Motor neuron (in vitro differentiated cells): ENCODE measurements around the gene DAD1. TPM values are rescaled to one million over a fixed set of nuclear protein-coding genes. Genes with fewer than 3 reads are reported as not detected.
"Not testable (repeated sequence)": the region's sequence is repeated elsewhere in the genome, so short reads cannot be mapped to it uniquely, and the experiment has no call there.

Source experiments
- ATAC-seq, 8 experiments: fragments of 200-7000 bp; cut with Tn5 transposase; replicated peaks in 6 of 8; 2 replicates each; pipeline ENCODE4 v1.8.0; 2021; ENCODE audit warnings: mild to moderate bottlenecking in 8 of 8, moderate library complexity in 8 of 8
- H3K27ac ChIP-seq, 2 donors: fragments of 250-450 bp; sonication (Bioruptor Pico); 2 replicates each; pipeline ENCODE4 v1.9.0; 2021; ENCODE audit warnings: antibody characterized with exemption in 2 of 2, mild to moderate bottlenecking in 2 of 2, moderate library complexity in 1 of 2
- H3K4me1 ChIP-seq, 2 donors: fragments of 250-450 bp; sonication (Bioruptor Pico); replicated peaks in 1 of 2; 2 replicates each; pipeline ENCODE4 v1.6.1; 2021; ENCODE audit warnings: antibody characterized with exemption in 2 of 2, mild to moderate bottlenecking in 2 of 2, moderate library complexity in 1 of 2
- H3K4me3 ChIP-seq, 5 donors: fragments of 250-450 bp; sonication (Bioruptor Pico); 2 replicates each; pipeline ENCODE4 v1.9.0; 2021; ENCODE audit warnings: antibody characterized with exemption in 5 of 5, mild to moderate bottlenecking in 5 of 5, moderate library complexity in 4 of 5
- WGBS, 10 experiments: fragments of 450-650 bp; shearing (Covaris generic); methylation state at CpG; one replicate each; pipeline ENCODE4 v1.0.0; 2022; 5-methylcytosine and 5-hydroxymethylcytosine counted together
- in situ Hi-C, 9 experiments: fragments of 400-800 bp; cut with MboI; loops; one replicate each; pipeline ENCODE4 v1.15.0; 2021; ENCODE audit warnings: low sequenced_read_pairs in 9 of 9, low pct_unique_long_range_greater_than_20kb in 2 of 9; ENCODE audit not compliant: unreplicated experiment in 9 of 9
- total RNA-seq, 8 experiments: library from RNA; unstranded; fragments of 300-600 nt; gene quantifications; 2 replicates each; pipeline versions ENCODE4 v1.2.3 to v1.2.4, GENCODE V29; 2022

DAD1 gene
- total RNA-seq, 8 experiments from 2014 or later = 156 to 485 (median 311) TPM

DNA sequence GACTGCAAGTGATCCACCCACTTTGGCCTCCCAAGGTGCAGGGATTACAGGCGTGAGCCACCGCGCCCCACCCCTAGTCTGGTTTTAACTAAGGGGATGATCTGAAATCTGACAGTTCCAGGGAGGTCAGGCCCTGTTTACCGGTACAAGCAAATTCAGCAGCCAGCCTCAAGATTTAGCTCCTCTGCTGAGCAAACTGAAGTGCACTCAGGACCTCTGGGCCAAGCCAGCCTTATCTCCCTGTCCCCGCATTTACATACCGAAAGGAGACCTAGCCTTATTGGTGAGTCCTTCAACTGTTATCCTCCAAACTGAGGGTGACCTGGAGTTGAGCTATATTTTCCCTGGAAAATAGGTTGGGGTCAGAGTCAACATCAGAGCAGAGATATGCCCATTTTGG, 8.2 kb upstream of the DAD1 start:
- Histone ChIP-seq H3K4me3 (no peak overlapping the region), H3K27ac (no peak overlapping the region)

DNA sequence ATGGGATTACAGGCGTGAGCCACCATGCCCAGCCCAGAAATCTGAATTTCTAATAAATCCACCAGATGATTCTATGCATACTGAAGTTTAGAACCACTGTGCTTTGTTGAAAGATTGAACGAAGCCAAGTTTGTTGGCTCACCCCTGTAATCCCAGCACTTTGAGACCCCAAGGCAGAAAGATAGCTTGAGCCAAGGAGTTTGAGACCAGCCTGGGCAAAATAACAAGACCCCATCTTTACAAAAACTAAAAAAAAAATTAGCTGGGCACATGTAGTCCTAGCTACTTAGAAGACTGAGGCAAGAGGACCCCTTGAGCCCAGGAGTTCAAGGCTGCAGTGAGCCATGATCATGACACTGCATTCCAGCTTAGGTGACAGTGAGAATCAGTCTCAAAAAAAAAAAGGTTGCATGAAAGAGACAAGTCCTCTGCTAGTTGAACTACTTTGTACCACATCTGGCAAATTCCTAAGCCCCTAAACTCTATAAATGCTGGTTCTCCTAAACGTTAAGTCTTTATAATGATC, 7.4 kb upstream of the DAD1 start:
- Histone ChIP-seq H3K4me3 (no peak overlapping the region), H3K4me1 (peaks cover 4 to 5% of the 10 kb centered on the region in 2 donors), H3K27ac (no peak overlapping the region)
- in situ Hi-C loops = loop anchor here in 1 of 9 experiments (25.0 kb wide), 1 partner anchor 266 kb away; the partner anchor contains the start of gene LRP10
- WGBS, 10 experiments = 0 to 79% (median 56%) methylated on average over 1 to 3 of the region's 3 CpGs; no CpG with 5 or more reads in 4 of the 10 experiments
- no peak for ATAC-seq

More for the DNA sequence above, 8.2 kb upstream of the DAD1 start:
- no peak for ATAC-seq
- in situ Hi-C loops = loop anchor here in 1 of 9 experiments (25.0 kb wide), 1 partner anchor 265 kb away; the partner anchor contains the start of gene LRP10
- 86 to 100% (median 89%) methylated on average over 1 to 6 of the region's 6 CpGs; no CpG with 5 or more reads in 7 of the 10 experiments for WGBS, 10 experiments
- H3K4me1 ChIP-seq = peaks cover 4 to 5% of the 10 kb centered on the region in 2 donors

DNA sequence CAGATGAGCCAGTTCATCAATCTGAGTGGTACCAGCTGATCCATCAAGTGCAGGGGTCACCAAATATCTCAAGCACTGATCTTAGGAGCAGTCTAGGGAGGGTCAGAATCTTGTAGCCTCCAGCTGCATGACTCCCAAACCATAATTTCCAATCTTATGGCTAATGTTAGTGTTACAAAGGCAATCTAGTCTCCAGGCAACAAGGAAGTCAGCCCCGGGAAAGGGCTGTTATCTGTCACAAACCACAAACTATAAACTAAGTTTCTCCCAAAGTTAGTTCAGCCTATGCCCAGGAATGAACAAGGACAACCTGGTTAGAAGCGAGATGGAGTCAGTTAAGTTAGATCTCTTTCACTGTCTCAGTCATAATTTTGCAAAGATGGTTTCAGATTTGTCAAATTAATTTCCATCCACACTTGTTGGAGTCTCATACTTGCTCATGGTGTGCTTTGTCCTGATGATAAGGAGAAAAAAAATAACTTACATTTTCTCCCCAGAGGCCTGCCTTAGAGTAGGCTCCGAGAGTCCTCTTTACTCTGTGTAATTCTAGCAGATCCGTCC, 5.2 kb upstream of the DAD1 start:
- in situ Hi-C loops = loop anchor here in 1 of 9 experiments (25.0 kb wide), 1 partner anchor 268 kb away; the partner anchor contains the start of gene LRP10
- Histone ChIP-seq H3K4me3 (no peak overlapping the region), H3K27ac (no peak overlapping the region), H3K4me1 (peaks cover 8 to 9% of the 10 kb centered on the region in 2 donors)
- ATAC-seq = no peak
- whole genome bisulfite sequencing, 10 experiments = 60 to 89% (median 69%) methylated on average over 1 to 4 of the region's 4 CpGs; no CpG with 5 or more reads in 2 of the 10 experiments

DNA sequence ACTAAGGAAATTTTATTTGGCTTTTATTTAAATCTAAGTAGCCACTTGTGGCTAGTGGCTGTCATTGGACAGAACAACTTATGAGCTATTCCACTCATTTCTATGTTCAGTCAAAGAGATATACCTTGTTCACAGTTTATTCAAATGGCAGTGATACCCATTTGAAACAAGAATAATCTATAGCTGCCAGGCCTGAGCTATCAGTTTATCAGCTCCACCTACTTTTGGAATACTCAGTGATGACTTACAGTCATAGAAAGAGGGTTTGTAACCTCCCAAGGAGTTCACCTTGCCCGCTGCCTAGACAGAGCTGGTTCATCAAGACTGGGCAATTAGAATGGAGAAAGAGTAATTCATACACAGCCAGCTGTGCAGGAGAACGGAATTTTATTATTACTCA, 4.6 kb upstream of the DAD1 start:
- H3K4me1 ChIP-seq = peaks cover 5 to 7% of the 10 kb centered on the region in 2 donors
- in situ Hi-C loops = loop anchor here in 1 of 9 experiments (25.0 kb wide), 1 partner anchor 269 kb away; the partner anchor contains the start of gene LRP10
- H3K4me3 ChIP-seq = no peak overlapping the region
- H3K27ac ChIP-seq = no peak overlapping the region
- WGBS, 10 experiments = 63 to 100% (median 89%) methylated on average over 1 to 2 of the region's 2 CpGs; no CpG with 5 or more reads in 6 of the 10 experiments
- no peak for ATAC-seq

DNA sequence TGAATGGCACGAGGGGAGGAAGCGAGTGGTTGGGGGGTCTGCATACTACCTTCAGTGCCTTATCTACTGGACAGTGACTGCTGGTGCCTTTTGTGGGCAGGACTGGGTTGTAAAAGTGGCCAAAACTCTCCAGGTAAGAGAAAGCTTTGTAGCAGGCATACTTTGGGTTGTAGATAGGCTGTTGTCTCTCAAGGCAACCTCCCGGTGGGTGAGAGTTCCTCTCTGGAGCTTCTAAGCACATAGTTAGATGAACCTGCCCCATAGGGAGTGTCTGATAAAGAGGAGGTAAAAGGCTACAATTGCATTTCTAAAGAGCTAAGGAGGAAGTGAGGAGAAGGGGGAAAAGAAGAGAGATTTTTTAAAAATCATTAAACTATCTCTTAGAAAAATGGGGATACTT, 4.2 kb upstream of the DAD1 start:
- no peak for ATAC-seq
- WGBS, 10 experiments = 21 to 92% (median 45%) methylated on average over 1 to 3 of the region's 3 CpGs; no CpG with 5 or more reads in 4 of the 10 experiments
- Histone ChIP-seq H3K27ac (no peak overlapping the region), H3K4me1 (peaks cover 5 to 7% of the 10 kb centered on the region in 2 donors), H3K4me3 (no peak overlapping the region)
- in situ Hi-C loops = loop anchor here in 1 of 9 experiments (25.0 kb wide), 1 partner anchor 269 kb away; the partner anchor contains the start of gene LRP10

DNA sequence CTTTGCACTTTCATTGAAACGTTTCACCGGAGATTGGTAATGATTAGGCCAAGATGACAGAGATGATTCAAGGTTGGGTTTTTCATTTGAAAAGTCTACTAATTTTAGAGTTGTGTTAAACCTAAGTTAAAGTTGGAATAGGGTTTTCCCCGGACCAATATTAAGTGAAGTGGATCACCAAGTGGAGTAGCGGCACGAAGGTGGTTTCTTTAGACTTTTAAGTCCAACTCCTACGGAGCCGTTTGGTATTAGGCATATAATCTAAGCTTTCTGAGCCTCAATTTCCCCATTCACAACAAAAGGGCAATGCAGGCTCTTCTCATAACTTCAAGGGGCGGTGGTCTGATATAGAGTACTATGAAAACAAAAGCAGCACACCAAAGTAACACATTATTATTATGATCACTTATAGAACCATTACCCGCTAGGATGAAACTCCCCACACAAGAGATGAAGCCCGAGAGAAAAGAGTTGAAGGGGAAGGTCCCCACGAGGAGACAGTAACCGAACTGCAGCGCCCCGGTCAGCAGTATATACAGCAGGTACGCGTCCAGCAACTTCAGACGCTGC, 413 bp downstream of the DAD1 start:
- no peak for ATAC-seq
- peak overlapping the region; percentile 58 to 87 (median 65) for H3K4me3 ChIP-seq
- peaks cover 25 to 26% of the 10 kb centered on the region in 2 donors for H3K4me1 ChIP-seq
- in situ Hi-C loops = loop anchor here in 1 of 9 experiments (25.0 kb wide), 1 partner anchor 274 kb away; the partner anchor contains the start of gene LRP10
- peak overlapping the region; percentile 64 to 94 for H3K27ac ChIP-seq
- WGBS, 10 experiments = 0 to 32% (median 3%) methylated on average over 2 to 10 of the region's 17 CpGs

DNA sequence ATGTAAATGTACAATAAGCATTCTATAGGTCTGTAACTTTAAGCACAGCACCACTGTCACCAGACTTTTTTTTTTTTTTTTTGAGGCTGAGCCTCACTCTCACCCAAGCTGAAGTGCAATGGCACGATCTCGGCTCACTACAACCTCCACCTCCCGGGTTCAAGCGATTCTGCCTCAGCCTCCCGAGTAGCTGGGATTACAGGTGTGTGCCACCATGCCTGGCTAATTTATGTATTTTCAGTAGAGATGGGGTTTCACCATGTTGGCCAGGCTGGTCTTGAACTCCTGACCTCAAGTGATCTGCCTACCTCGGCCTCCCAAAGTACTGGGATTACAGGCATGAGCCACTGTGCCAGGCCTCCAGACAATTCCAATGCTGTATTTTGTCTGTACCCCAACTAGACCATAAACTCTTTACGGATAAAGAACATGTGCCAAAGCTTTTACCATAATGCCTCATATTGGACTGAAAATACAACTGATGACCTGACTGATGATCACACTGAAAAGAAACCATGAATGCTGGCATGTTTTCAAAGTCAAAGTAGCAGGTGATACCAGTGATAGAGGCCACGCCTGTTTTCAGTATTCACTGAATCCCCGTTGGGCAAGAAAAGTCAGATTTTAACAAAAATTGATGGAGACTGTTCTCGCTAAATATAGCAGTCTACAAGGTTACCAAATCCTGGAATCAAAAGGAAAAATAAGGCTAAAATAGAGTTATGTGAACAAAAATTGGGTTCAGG, 1.2 kb downstream of the DAD1 start:
- H3K4me1 ChIP-seq = peaks cover 25 to 26% of the 10 kb centered on the region in 2 donors
- WGBS, 10 experiments = 57 to 89% (median 71%) methylated on average over 1 to 10 of the region's 10 CpGs
- in situ Hi-C loops = loop anchor here in 1 of 9 experiments (25.0 kb wide), 1 partner anchor 274 kb away; the partner anchor contains the start of gene LRP10
- peak overlapping the region in 1 of 2 donors; percentile 94 for H3K27ac ChIP-seq
- ATAC-seq = not testable (repeated sequence)
- H3K4me3 ChIP-seq = peak overlapping the region; percentile 58 to 87 (median 65)

DNA sequence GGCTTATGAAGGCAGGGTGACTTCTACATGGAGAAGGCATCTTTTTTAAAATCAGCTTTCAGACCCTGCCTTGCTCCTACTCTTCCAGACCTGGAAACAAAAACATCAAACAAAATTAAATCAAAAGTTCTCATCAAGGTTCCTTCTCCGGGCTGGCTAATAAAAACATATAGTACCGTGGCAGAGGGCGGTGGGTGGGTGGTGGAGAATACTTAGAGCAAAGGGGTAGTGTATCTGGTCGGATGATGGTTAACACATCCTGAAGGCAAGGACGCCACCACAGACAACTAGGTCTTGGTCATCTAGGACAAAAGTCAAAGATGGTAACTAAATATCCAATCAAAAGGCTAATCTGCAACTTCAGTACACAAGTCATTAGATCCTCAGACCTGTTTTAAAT, 1.8 kb downstream of the DAD1 start:
- ATAC-seq = no peak
- WGBS, 10 experiments = 60 to 100% (median 92%) methylated on average over 1 to 5 of the region's 5 CpGs; no CpG with 5 or more reads in 1 of the 10 experiments
- in situ Hi-C loops = loop anchor here in 1 of 9 experiments (25.0 kb wide), 1 partner anchor 275 kb away; the partner anchor contains the start of gene LRP10
- Histone ChIP-seq H3K4me1 (peaks cover 25 to 26% of the 10 kb centered on the region in 2 donors), H3K4me3 (peak overlapping the region in 3 of 5 donors; percentile 64 to 85 (median 65)), H3K27ac (no peak overlapping the region)

DNA sequence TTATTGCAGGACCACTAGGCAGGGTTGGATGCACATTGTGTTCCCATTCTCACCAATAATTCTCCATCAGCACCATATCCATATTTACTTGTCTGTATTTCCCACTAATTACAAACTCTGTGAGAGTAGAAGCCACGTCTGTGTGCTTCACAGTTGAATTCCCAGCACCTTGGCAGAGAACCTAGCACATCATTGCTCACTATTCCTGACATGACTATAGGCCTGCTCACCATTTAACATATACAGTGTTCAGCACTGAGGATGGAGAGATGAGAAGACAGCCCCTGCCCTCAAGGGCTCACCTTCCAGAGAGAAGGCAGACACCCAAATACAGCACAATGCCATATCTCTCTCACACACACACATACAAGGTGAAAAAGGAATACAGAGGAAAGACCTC, 5.0 kb downstream of the DAD1 start:
- Histone ChIP-seq H3K4me3 (no peak overlapping the region), H3K27ac (no peak overlapping the region), H3K4me1 (peaks cover 23 to 25% of the 10 kb centered on the region in 2 donors)
- no peak for ATAC-seq
- in situ Hi-C loops = loop anchor here in 1 of 9 experiments (25.0 kb wide), 1 partner anchor 278 kb away; the partner anchor contains the start of gene LRP10
- 25 to 100% (median 93%) methylated on average over 1 of the region's 1 CpG; no CpG with 5 or more reads in 4 of the 10 experiments for WGBS, 10 experiments

DNA sequence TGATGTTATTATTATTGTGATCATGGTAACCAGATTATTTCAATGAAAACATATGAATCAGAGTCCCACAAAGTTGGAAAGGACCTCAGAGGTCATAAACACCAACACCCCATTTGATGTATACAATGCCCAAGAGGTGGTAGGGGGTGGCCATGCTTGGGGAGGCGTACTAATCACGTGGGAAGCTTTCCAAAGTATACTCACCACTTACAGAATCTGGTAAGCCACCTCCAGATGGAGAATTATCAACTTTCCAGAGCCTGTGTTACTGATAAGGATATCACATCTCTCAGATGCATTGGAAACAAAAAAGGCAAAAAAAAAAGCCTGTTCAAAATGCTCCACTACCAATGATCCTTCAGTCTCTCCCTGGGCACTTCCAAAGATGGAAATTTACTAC, 8.4 kb downstream of the DAD1 start:
- Histone ChIP-seq H3K4me3 (no peak overlapping the region), H3K4me1 (peaks cover 10 to 12% of the 10 kb centered on the region in 2 donors), H3K27ac (no peak overlapping the region)
- in situ Hi-C loops = loop anchor here in 1 of 9 experiments (25.0 kb wide), 1 partner anchor 282 kb away; the partner anchor contains the start of gene LRP10
- 40 to 100% (median 75%) methylated on average over 1 to 2 of the region's 2 CpGs; no CpG with 5 or more reads in 6 of the 10 experiments for WGBS, 10 experiments
- ATAC-seq = no peak

DNA sequence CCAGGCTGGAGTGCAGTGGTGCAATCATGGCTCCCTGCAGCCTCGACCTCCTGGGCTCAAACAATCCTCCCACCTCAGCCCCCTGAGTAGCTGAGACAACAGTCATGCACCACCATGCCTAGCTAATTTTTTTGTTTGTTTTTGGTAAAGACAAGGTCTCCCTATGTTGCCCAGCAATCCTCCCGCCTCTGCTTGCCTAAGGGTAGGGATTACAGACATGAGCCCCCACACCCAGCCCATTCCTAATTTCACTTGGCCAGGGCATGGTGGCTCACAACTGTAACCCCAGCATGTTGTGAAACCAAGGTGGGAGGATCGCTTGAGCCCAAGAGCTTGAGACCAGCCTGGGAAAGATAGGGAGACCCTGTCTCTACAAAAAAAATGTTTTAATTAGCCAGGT, 9.1 kb downstream of the DAD1 start:
- no peak overlapping the region for H3K4me3 ChIP-seq
- ATAC-seq = peak in 1 of 8 experiments; percentile 28
- in situ Hi-C loops = loop anchor here in 3 of 9 experiments (10.0 to 25.0 kb wide), 3 partner anchors 75 to 282 kb away; partner anchors contain the start of gene LRP10 (in 1 of the 3)
- 57 to 100% (median 67%) methylated on average over 1 to 3 of the region's 3 CpGs; no CpG with 5 or more reads in 5 of the 10 experiments for WGBS, 10 experiments
- H3K27ac ChIP-seq = no peak overlapping the region
- H3K4me1 ChIP-seq = peaks cover 8 to 12% of the 10 kb centered on the region in 2 donors

DNA sequence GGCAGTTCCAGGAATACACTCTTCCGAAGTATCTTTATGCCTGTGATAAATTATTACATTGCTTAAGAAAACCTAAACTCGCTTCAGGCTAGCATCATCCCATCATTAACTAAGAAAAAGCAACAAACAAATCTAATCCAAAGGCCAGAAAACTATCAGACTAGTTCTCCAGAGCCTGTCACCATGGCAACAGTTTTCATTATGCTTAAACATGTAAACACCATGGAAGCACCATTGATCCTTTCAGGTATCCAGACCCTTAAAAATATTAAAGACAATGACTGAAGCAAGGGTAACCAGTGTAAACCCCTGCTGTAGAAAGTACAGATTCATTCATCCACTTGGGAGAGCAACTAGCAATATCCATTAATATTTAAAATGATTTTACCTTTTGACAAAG, 9.8 kb downstream of the DAD1 start:
- in situ Hi-C loops = loop anchor here in 3 of 9 experiments (10.0 to 25.0 kb wide), 3 partner anchors 76 to 283 kb away; partner anchors contain the start of gene LRP10 (in 1 of the 3)
- 40 to 100% (median 69%) methylated on average over 1 to 2 of the region's 2 CpGs; no CpG with 5 or more reads in 3 of the 10 experiments for WGBS, 10 experiments
- peaks cover 5 to 8% of the 10 kb centered on the region in 2 donors for H3K4me1 ChIP-seq
- peak in 1 of 8 experiments; percentile 69 for ATAC-seq
- H3K27ac ChIP-seq = no peak overlapping the region
- H3K4me3 ChIP-seq = no peak overlapping the region
